T-helper 2 cell treated with Interferon-gamma antibody and Interleukin-4, amounts not matched to agents 5 μg/mL and 100 μg/mL, for 36 hours (primary cell): ENCODE measurements around the gene GLRX5.
"Not testable (repeated sequence)": the region's sequence is repeated elsewhere in the genome, so short reads cannot be mapped to it uniquely, and the experiment has no call there.

Experiments used
- DNase-seq: peaks from one replicate; pipeline ENCODE4 v3.0.0; 2021; ENCODE audit warnings: low spot score
- H3K27ac Mint-ChIP-seq: one replicate; pipeline ENCODE4 v1.8.0; 2021; ENCODE audit warnings: mild to moderate bottlenecking, mixed read lengths
- H3K27me3 Mint-ChIP-seq: one replicate; pipeline ENCODE4 v1.8.0; 2021; ENCODE audit warnings: low read depth, mixed read lengths
- H3K36me3 Mint-ChIP-seq: one replicate; pipeline ENCODE4 v1.8.0; 2021; ENCODE audit warnings: low read depth, mixed read lengths
- H3K4me1 Mint-ChIP-seq: one replicate; pipeline ENCODE4 v1.8.0; 2021; ENCODE audit warnings: low read depth, mixed read lengths
- H3K4me3 Mint-ChIP-seq: one replicate; pipeline ENCODE4 v1.8.0; 2022; ENCODE audit warnings: mild to moderate bottlenecking, moderate library complexity, mixed read lengths
- H3K9me3 Mint-ChIP-seq: one replicate; pipeline ENCODE4 v1.8.0; 2021; ENCODE audit warnings: mixed read lengths

The GLRX5 gene

DNA sequence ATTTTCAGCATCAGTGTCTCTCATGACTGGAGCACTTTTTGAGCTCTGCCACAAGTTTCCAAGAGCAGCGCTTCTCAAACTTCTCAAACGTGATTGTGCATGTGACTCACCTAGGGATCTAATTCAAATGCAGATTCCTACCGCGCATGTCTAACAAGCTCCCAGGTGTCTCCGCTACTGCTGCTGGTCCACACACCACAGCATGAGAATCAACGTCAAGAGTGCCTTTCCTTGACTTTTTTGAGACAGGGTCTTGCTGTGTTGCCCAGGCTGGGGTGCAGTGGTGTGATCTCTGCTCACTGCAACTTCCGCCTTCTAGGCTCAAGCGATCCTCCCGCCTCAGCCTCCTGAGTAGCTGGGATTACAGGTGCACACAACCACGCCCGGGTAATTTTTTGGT is 22.4 kb downstream of the GLRX5 start:
- Mint-ChIP-seq H3K4me1 (peaks cover 3% of the 10 kb centered on the region), H3K27ac (no peak overlapping the region), H3K27me3 (peaks cover 2% of the 10 kb centered on the region), H3K36me3 (no peaks in the 10 kb centered on the region), H3K9me3 (no peaks in the 10 kb centered on the region), H3K4me3 (no peak overlapping the region)
- no peak for DNase-seq

DNA sequence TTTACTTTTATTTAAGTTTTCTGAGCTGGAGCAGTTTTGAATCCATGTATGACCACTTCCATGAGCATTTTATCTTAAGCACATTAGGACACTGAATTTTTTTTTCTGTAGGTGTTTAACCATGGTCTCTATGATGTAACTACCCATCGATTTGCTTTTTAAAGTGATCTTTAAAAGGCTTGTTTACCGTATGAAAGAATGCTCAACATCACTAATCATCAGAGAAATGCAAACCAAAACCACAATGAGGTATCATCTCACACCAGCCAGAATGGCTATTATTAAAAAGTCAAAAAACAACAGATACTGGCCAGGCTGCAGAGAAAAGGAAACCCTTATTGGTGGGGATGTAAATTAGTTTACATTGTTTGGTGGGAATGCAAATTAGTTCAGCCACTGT is 23.0 kb downstream of the GLRX5 start:
- H3K27me3 Mint-ChIP-seq = peaks cover 2% of the 10 kb centered on the region
- no peak overlapping the region for H3K4me3 Mint-ChIP-seq
- no peak for DNase-seq
- H3K36me3 Mint-ChIP-seq = no peaks in the 10 kb centered on the region
- peaks cover 3% of the 10 kb centered on the region for H3K4me1 Mint-ChIP-seq
- H3K27ac Mint-ChIP-seq = no peak overlapping the region
- H3K9me3 Mint-ChIP-seq = no peaks in the 10 kb centered on the region

DNA sequence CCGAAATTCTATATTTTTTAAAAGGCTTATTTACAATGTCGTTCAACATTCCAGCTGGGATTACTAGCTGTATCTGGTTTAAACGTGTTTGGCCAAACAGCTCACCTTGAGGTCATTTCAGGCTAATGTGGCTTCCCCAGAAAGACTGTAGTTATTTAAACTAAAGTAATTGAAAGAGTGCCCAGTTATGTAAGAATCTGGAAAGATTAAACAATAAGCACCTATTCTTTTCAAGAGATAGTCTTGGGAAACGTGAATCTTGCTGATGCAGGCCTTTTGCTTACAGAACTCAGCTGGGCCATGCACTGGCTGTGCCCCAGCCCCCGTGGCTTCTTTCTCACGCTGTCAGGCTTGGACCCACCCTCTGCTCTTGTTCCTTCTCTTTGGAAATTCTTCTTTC is 24.4 kb downstream of the GLRX5 start:
- Mint-ChIP-seq H3K27me3 (peaks cover 2% of the 10 kb centered on the region), H3K4me1 (peaks cover 3% of the 10 kb centered on the region), H3K9me3 (no peaks in the 10 kb centered on the region), H3K27ac (no peak overlapping the region), H3K4me3 (no peak overlapping the region), H3K36me3 (no peaks in the 10 kb centered on the region)
- DNase-seq = no peak

DNA sequence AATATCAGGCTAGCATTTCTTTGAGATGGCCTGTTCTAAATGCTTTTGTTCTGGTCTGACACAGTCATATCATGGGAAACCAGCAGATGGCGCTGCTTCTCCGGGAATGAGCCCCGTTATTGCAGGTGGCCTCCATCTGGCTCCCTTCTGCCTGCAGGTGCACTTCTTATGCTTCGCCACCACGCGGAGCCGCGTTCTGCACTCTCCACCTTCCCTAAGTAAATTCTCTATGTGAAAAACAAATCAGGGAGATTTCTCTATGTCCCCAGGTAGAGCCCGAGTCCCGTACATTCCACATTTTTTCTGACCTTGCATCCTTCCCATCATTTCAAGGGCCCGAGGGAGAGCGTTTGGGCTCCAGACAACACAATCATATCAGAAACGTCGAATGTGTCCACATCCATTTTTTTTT is 26.2 kb downstream of the GLRX5 start:
- no peak overlapping the region for H3K27ac Mint-ChIP-seq
- H3K4me3 Mint-ChIP-seq = no peak overlapping the region
- H3K4me1 Mint-ChIP-seq = peaks cover 3% of the 10 kb centered on the region
- peaks cover 2% of the 10 kb centered on the region for H3K27me3 Mint-ChIP-seq
- peak; percentile 79 for DNase-seq
- no peaks in the 10 kb centered on the region for H3K9me3 Mint-ChIP-seq
- H3K36me3 Mint-ChIP-seq = no peaks in the 10 kb centered on the region

DNA sequence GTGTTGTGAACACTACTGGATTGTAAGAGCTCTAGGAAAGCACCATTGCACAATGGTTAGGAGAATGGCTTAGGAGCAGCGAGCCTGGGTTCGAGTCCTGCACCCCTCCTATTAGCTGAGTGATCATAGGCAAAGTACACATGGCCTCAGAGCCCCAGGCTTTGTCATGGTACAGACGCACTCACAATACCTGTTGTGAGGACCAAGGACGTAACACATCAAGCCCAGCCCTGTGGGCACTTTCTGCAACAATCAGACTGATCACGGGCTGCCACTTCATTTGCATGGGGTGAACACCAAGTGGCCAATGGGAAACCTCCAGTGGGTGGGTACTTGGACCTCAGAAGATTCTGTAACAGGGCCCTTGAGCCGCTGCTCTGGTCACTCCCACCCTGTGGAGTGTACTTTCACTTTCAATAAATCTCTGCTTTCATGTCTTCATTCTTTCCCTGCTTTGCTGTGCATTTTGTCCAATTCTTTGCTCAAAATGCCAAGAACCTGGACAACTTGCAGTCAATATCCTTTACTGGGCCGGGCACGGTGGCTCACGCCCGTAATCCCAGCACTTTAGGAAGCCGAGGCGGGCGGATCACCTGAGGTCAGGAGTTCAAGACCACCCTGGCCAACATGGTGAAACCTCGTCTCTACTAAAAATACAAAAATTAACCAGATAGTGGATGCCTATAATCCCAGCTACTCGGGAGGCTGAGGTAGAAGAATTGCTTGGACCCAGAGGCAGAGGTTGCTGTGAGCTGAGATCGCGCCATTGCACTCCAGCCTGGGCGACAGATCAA is 28.2 kb downstream of the GLRX5 start:
- DNase-seq = no peak

DNA sequence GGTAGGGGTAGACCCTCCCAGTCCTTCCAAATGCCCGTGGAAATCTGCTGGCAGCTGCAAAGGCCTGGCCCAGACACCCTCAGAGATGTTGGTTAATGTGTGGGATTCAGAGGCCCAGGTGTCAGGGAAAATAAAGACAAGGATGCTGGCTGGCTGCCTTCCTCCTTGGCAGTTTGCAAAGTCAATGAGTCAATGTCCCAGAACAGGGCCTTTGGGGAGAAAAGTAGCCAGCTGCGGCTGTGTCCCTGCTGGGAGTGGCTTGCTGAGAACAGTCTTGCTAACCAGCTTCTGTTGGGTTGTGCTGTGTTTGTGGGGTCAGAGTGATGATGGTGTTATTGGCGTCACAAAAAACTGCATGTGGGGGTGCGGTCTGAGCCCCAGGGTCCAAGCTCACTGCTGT is 29.2 kb downstream of the GLRX5 start:
- no peak for DNase-seq
- H3K27ac Mint-ChIP-seq = no peak overlapping the region
- no peaks in the 10 kb centered on the region for H3K36me3 Mint-ChIP-seq
- no peak overlapping the region for H3K4me3 Mint-ChIP-seq
- H3K4me1 Mint-ChIP-seq = peaks cover 3% of the 10 kb centered on the region
- H3K9me3 Mint-ChIP-seq = no peaks in the 10 kb centered on the region
- H3K27me3 Mint-ChIP-seq = peaks cover 4% of the 10 kb centered on the region

More for the DNA sequence above, 28.2 kb downstream of the GLRX5 start:
- H3K9me3 Mint-ChIP-seq = no peaks in the 10 kb centered on the region
- no peak overlapping the region for H3K27ac Mint-ChIP-seq
- no peaks in the 10 kb centered on the region for H3K36me3 Mint-ChIP-seq
- H3K4me3 Mint-ChIP-seq = no peak overlapping the region
- peaks cover 3% of the 10 kb centered on the region for H3K4me1 Mint-ChIP-seq
- peaks cover 4% of the 10 kb centered on the region for H3K27me3 Mint-ChIP-seq

DNA sequence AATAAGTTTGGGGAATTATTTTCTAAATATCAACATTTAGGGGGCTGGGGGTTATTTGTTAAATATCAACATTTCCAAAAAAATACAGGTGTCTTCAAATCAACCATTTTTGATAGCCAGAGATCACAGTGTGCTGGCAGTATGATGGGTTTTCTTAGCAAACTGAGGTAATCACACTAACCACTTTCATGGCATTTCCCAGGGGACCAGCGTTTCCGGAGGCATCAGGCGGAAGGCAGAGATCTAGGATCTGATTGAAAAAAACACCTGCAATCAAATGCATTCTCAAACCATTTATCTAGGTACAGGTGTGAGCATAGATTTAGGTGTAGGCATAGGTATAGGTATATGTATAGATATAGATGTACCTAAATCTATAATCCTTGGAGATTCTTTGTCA is 34.6 kb downstream of the GLRX5 start:
- no peak for DNase-seq
- no peak overlapping the region for H3K27ac Mint-ChIP-seq
- H3K27me3 Mint-ChIP-seq = peaks cover 2% of the 10 kb centered on the region

DNA sequence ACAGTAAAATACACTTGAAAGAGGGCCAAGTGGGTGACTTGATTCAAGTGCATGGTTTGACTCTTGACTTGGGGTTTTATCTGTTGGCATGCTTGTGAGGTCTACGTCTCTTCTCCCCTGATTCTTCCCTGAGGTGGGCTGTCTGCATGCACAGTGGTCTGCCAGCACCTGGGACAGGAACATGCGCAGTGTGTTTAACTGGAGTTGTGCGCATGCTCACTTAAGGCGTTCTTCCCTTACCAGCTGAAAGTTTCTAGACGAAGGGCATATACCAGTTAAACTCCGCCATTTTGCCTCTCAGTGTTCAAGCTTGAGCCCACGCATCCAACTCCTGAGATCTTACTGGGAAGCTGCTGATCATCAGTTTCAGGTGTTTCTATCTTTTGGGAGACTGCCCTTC is 38.5 kb downstream of the GLRX5 start:
- H3K36me3 Mint-ChIP-seq = no peaks in the 10 kb centered on the region
- DNase-seq = no peak
- H3K27ac Mint-ChIP-seq = no peak overlapping the region
- no peak overlapping the region for H3K4me3 Mint-ChIP-seq
- no peaks in the 10 kb centered on the region for H3K4me1 Mint-ChIP-seq
- no peaks in the 10 kb centered on the region for H3K9me3 Mint-ChIP-seq
- peaks cover 7% of the 10 kb centered on the region for H3K27me3 Mint-ChIP-seq

More for the DNA sequence above, 34.6 kb downstream of the GLRX5 start:
- Mint-ChIP-seq H3K4me1 (no peaks in the 10 kb centered on the region), H3K4me3 (no peak overlapping the region), H3K36me3 (no peaks in the 10 kb centered on the region), H3K9me3 (no peaks in the 10 kb centered on the region)

DNA sequence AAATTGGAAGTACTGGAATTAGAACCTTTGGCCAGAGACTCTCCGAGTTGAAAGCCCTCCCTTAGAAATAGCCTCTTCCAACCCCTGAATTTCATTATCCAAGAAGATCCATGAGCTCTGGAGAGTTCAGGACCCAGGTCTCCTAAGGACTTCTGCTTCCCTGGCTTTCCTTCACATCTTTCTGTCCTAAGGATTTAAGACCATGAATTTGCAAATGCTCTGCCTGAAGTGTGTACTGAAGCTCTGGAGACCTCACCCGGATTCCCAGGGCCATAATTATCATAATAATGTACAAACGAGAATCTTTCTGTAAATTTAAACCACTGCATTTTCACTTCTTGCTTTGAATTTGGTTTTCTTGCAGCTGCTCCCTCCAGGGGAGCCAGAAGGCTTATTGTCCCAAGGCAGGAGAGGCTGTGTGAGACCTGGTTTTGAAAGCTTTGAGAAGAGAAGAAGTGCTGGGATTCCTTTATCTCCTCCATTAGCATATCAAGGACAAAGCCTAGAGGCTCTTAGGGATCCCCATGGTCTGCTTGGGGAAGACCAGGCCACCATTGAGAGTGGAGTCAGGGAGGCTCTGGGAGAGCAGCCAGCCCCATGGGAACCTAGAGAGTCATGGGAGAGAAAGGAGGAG is 41.1 kb downstream of the GLRX5 start:
- Mint-ChIP-seq H3K9me3 (no peaks in the 10 kb centered on the region), H3K36me3 (no peaks in the 10 kb centered on the region), H3K27ac (no peak overlapping the region), H3K4me3 (no peak overlapping the region), H3K4me1 (no peaks in the 10 kb centered on the region), H3K27me3 (peaks cover 7% of the 10 kb centered on the region)
- DNase-seq = no peak

DNA sequence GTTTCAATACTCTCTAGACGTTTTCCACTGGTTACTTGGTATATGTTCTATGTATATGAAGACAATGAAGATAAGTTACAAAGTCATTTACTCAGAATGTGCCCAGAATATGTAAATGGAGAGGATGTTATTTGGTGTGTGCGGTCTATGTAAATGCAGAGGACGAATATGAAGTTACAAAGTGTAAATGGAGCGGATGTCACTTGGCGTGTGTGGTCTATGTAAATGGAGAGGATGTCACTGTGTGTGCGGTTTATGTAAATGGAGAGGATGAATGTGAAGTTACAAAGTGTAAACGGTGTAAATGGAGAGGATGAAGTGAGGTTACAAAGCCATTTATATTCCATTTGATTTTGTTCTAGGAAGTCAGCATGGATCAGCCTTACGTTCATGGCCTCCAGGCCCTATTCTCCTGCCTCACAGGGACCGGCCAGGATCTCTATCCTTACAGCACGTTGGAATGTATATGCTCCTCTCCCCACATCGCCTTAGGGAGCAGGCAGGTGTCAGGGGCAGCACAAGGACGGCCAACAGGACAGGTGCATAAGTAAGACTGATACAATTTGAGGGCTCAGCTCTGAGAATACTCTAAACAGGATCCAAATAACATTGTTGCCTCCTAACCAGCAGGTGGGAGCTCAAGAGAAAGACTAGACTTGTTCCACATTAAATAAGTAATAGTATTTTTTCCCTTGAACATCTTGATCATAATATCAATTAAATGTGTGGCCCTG is 42.4 kb downstream of the GLRX5 start:
- no peaks in the 10 kb centered on the region for H3K4me1 Mint-ChIP-seq
- no peaks in the 10 kb centered on the region for H3K36me3 Mint-ChIP-seq
- peaks cover 7% of the 10 kb centered on the region for H3K27me3 Mint-ChIP-seq
- no peak for DNase-seq
- no peaks in the 10 kb centered on the region for H3K9me3 Mint-ChIP-seq
- H3K4me3 Mint-ChIP-seq = no peak overlapping the region
- no peak overlapping the region for H3K27ac Mint-ChIP-seq

DNA sequence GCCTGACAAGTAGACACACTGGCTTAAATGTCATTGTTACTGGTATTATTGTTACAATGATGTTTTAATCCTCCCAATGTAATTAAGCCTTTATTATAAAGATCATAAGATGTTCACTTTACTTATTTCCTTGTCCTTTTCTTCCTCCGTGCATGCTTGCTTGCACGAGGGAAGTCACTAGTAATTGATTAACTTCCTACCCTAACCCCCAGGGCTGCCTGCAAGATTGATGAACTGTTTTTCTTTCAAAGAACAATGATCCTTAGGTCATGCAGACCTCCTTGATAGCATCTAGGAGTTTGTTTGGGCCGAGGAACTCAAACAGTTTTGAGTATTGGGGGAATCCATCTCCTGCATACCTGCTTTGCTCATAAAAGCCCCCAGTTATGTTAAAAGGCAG is 43.0 kb downstream of the GLRX5 start:
- no peak for DNase-seq
- Mint-ChIP-seq H3K4me3 (no peak overlapping the region), H3K9me3 (no peaks in the 10 kb centered on the region), H3K27me3 (peaks cover 7% of the 10 kb centered on the region), H3K4me1 (no peaks in the 10 kb centered on the region), H3K36me3 (no peaks in the 10 kb centered on the region), H3K27ac (no peak overlapping the region)

DNA sequence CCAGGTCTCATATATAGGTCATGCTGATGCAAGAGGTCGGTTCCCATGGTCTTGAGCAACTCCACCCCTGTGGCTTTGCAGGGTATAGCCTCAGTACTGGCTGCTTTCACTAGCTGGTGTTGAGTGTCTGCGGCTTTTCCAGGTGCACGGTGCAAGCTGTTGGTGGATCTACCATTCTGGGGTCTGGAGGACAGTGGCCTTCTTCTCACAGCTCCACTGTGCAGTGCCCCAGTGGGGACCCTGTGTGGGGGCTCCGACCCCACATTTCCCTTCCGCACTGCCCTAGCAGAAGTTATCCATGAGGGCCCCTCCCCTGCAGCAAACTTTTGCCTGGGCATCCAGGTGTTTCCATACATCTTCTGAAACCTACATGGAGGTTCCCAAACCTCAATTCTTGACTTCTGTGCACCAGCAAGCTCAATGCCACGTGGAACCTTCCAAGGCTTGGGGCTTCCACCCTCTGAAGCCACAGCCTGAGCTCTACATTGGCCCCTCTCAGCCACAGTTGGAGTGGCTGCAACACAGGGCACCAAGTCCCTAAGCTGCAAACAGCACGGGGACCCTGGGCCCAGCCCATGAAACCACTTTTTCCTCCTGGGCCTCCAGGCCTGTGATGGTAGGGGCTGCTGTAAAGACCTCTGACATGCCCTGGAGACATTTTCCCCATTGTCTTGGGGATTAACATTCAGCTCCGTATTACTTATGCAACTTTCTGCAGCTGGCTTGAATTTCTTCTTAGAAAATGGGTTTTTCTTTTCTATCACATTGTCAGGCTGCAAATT is 49.2 kb downstream of the GLRX5 start:
- not testable (repeated sequence) for DNase-seq, H3K4me3 Mint-ChIP-seq, H3K9me3 Mint-ChIP-seq, H3K27me3 Mint-ChIP-seq, H3K36me3 Mint-ChIP-seq, H3K27ac Mint-ChIP-seq, H3K4me1 Mint-ChIP-seq

DNA sequence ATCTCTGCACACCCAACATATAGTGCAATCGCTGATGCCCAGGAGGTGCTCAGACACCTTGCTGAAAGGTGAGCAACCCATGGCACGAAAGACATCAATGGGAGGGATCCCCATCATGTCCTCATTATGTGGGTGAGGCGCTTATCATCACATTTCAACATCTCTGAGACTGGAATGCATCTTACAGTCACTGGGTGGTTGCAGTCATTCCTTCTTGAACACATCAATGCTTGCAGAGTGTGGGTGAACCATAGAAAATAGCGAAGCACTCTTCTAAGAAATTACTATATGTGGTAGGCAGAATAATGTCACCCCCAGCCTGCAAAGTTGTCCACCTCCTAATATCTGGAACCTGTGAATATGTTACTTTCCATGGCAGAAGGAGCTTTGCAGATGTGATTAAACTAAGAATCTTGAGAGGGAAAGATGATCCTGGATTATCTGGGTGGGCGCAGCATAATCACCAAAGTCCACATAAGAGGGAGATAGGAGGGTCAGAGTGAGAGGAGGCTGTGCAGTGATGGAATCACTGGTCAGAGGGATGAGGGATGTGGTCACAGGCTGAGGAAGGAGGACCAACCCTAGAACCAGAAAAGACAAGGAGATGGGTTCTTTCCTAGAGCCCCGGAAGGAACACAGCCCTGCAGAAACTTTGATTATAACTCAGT is 51.2 kb downstream of the GLRX5 start:
- H3K36me3 Mint-ChIP-seq = no peaks in the 10 kb centered on the region
- no peak overlapping the region for H3K4me3 Mint-ChIP-seq
- H3K4me1 Mint-ChIP-seq = no peaks in the 10 kb centered on the region
- no peak overlapping the region for H3K27ac Mint-ChIP-seq
- H3K27me3 Mint-ChIP-seq = no peaks in the 10 kb centered on the region
- DNase-seq = no peak
- no peaks in the 10 kb centered on the region for H3K9me3 Mint-ChIP-seq
